Endometrium (tissue), 2 donors: ENCODE measurements around the gene DPYD.

Experiments
- FAIRE-seq: peaks from 2 replicates; lab custom pipeline; 2012; peaks lifted over from hg19 to GRCh38; lab: Jason Lieb, UNC
- donor health status: control.
- donor health status: control.

Gene DPYD

DNA sequence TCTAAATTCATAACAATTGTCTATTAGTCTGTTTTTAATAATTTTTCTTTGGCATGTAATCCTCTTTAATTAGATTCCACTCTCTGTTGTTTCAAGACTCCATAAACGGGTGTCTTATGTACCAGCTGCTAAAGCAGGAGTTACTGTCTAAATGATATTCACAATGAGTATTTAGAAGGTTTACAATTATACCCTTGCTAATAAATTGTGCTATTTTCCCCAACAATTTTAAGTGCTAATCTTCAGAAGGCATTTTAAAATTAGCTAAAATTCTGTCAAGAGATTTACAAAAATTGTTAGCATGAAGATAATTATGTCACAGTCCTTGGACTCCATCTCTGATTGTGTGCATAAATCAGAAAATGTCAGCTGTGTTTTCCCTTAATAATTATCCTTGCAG is 83.7 kb downstream of the DPYD start:
- no peak for FAIRE-seq

DNA sequence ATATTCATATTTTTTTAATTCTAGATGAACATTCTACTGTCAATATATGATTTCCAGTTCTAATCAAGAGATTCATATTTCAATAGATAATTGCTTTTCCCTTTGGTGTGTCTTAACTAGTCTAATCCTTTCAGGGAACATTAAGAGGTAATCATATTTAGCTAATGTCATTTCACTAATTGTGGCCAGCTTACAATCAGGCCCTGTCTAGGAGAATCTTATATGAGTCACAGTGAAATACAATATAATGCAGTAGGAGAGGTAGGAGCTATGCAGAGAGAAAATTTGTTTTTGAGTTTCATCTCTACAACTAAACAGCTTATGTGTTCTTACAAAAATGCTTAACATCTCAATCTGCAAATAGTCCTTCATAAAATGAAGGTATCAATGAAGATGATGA is 85.9 kb downstream of the DPYD start:
- no peak for FAIRE-seq

DNA sequence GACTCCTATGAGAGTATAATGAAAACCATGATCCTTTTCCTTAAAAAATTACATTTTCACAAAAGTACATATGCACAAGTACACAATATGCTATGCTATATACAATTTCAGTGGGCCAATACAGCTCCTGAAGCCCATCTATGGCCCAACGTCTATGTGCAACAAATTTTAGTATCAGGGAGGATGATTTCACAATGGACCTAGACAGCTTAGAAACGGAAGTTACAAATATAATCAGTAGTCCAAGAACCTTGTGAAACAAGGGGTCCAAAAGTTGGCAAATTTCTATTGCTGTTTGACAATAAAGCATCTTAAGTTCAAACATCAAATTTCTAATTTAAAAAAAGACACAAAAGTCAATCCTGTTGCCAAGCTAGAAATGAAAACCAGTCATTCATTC is 87.0 kb downstream of the DPYD start:
- no peak for FAIRE-seq

DNA sequence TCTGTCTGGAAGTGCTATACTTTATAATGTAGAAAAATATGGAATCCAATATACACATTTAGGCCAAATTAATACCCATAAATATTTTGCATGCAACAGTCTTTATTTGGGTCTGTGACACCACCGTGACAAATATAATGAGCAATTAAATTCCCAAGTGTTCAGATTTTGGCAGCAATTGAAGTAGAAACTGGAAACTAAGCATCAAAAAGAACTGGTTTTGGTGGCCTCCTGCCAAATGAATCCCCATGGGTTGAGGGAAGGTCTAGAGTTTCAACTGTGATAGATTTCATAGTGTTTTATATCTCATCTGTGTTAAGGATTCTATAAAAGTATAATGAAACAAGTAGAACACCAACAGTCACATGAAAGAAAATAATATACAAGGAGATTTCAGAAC is 88.4 kb downstream of the DPYD start:
- FAIRE-seq = no peak

DNA sequence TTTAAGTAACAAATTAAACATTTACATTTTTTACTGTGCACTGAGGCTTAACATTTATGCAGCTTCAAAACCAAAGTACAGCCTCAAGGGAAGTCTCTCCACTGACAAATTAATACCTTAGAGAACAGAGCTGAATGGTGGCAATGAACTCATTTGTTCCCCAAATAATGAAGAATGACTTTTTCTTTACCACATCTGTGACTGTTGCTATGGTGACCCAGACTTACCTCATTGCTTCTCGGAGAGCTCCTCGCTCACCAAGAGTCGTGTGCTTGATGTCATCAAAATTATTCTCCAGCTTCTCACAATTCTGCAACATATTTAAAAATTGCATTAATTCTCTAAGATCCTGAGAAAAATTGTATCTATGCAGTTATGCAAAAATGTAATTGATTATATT is 92.9 kb downstream of the DPYD start:
- FAIRE-seq = no peak

DNA sequence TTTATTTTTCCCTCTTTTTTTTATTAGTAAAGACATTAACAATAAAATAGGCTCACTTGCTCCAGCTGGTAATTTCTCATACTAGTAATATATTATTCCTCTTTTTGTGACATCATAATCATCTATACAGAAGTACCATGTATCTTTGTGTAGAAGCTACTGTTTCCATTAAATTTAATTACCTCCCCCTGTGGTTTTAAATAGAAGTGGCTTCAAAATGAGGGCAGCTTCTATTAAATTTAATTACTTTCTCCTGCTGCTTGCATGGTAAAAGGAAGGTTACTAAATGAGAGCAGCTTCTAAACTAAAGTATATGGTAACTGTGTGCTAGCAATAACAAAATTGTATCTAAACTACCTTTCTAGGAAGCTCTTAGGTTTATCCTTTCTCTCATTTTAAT is 94.0 kb downstream of the DPYD start:
- FAIRE-seq = no peak

DNA sequence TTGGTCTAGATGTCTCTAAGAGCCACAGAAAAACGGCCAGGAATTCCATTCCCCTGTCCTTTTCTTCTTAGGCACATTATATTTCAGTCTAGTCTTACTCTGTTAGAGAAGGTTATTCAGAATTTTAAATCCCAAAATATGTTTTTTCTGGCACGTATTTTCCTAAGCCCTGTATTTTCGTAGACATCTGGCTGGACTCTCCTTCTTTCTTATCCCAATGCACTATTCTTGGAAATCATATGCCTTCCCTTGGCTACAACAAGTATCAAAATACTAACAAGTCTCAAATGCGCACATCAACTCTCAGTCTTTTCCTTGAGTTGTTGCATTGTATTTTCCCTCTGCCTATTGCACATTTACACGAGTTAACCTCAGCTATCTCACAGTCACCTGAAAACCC is 96.2 kb downstream of the DPYD start:
- FAIRE-seq = no peak

DNA sequence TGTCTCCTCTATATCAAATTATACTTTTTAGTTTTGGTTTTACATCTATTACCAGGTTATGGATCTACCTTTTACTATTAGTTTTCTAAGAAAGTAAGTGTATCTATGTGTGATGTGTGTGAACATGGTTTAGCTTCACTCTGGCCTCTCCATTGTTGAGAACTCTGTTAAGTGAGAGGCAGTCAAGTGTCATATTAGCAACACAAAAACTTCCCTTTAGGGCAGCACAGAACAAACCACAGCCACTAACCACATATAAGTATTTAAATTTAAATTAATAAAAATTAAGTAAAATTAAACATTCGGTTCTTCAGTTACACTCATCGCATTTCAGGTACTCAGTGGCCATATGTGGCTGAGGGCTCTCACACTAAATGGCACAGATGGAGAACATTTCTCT is 96.6 kb downstream of the DPYD start:
- FAIRE-seq = no peak

DNA sequence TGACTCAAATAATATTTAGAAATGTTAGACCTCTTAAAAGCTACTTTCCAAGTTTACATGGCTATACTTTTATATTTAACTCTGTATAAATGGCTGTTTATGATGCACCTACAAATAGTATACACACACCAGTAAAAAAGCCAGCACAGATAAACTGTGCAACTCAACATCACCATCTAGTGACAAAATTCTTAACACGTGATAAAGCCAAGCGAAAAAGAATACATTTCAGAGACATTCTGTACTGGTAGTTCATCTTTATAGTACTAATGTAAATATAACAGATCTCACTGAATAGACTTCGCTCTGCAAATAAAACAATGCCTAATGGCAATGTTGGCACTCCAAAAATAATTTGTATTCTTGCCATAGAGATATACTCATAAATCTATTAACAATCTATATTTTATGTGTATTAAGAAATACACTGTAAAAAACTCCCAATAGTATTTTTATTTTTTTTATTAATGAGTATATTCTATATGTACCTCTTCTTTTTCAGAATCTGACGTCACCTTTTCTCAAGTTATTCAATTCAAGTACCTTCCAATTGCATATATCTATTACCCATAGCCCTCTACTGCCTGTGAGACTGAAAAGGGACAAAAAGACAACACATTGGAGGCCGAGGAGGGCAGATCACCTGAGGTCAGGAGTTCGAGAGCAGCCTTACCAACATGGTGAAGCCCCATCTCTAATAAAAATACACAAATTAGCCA is 100.2 kb downstream of the DPYD start:
- no peak for FAIRE-seq

DNA sequence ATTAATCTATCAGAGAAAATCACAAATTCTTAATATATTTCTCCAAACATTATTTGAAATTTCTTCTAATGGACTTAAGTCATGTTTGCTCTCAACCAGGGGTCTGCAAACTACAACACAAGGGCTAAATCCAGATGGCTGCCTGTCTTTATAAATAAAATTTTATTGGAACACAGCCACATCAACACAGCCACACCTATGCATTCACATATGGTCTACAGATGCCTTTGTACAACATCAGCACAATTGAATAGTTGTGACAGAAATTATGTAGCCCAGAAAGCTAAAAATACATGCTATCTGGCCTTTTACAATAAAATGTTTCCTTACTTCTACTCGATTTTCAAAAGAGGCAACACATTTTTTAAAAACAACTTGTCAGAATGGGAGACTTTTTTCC is 103.9 kb downstream of the DPYD start:
- no peak for FAIRE-seq

DNA sequence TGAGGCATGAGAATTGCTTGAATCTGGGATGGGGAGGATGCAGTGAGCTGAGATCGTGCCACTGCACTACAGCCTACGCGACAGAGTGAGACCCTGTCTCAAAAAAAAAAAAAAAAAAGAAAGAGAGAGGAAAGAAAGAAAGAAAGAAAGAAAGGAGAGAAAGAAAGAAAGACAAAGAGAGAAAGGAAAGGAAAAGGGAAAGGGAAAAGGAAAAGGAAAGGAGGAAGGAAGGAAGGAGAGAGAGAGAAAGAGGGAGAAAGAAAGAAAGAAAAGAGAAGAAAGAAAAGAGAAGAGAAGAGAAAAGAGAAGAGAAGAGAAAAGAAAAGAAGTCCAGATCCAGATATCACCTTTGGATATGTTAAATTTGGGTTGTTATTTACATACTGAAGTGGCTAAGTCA is 106.0 kb downstream of the DPYD start:
- FAIRE-seq = no peak

DNA sequence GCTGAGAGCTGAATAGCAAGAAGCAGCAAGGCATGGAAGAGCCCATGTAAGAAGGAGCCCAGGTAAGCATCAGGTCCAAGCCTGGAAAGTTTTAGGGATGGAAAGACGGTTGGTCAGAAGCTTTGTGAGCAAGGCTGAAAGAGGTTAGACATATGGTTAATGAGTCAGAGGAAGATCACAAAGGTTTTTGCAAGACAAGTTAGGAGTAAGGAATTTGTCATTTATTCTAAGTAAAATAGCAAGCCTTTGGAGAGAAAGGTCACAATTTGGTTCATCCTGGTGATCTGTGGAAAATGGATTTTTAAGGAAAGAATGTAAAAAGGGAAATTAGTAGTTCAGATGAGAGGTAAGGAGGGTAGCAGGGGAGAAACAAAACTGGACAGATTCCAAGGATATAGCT is 106.7 kb downstream of the DPYD start:
- no peak for FAIRE-seq

DNA sequence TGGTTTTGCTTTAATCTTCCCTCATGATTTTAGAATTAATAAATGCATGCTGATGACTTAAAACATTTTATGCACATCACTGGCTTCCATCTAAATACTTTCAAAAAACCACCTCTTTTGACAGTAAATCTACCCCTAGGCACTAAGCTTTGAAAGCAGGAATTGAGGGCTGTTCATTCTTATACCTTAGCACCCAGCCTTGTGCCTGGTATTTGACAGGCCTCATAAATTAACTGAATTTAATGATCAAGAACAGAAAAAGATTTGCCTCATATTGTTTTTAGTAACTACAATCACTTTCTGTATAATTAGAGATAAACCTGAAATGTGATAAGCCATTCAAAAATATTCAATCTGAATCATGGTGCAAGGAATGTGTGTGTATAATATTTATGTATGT is 108.8 kb downstream of the DPYD start:
- FAIRE-seq = no peak

DNA sequence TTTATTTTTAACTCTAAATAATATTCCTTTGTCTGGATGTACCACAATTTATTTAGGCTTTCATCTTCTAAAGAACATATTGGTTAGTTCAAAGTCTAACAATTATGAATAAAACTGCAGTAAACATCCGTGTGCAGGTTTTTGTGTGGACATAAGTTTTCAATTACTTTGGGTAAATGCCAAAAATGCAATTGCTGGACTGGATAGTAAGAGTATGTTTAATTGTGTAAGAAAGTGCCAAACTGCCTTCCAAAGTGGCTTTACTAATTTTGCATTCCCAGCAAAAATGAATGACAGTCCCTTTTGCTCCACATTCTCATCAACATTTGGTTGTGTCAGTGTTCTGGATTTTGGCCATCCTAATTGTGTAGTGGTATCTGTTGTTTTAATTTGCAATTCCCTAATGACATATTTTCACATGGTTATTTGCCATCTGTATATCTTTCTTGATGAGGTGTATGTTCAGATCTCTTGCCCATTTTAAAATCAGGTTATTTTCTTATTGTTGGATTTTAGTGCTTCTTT is 113.8 kb downstream of the DPYD start:
- FAIRE-seq = no peak

DNA sequence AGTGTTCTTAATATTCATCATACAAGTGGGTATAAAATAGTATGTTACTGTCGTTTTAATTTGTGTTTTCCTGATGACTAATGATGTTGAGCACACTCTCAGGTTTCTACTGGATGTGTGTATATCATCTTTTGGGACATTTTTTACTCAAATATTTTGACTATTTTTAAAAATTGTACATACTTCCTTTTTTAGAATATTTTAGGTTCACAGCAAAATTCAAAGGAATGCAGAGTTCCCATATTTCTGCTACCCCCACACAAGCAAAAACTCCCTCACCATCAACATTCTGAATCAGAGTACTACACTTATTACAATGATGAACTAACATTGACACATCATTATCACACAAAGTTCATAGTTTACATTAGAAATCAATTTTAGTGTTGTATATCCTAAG is 114.5 kb downstream of the DPYD start:
- FAIRE-seq = no peak

DNA sequence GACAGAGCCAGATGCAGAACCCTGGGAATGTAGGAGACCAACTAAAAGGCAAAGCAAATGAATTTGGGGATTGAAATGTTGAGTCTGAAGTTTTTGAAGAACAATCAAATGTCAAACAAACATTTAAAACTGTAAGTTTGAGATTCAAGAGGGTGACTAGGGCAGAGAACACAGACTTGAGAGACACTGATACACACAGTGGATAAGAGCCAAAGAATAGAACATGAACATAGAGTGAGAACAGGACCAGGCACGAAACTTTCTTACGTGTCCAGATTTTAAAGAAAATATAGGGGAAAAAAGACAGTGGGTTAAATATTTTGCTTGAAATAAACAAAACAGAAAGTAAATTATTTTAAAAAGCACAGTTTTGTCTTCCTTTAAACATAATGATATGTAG is 115.7 kb downstream of the DPYD start:
- FAIRE-seq = no peak

DNA sequence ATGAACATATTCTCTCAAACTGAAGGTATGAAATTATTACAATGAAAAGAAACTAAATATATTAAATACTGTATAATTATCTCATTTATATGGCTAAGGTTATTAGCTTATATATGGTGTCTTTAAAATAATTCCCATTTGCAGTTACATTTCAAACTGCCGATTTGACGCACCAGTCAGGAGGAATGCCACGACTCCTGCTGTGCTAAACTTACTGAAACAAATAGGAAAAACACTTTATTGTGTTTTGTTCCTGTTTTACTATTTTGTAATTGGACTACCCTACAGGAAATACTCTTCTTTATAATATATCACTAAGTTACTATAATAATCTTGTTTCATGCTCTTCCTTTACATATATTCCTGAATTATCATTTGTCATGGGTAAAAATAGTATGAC is 117.8 kb downstream of the DPYD start:
- FAIRE-seq = no peak

DNA sequence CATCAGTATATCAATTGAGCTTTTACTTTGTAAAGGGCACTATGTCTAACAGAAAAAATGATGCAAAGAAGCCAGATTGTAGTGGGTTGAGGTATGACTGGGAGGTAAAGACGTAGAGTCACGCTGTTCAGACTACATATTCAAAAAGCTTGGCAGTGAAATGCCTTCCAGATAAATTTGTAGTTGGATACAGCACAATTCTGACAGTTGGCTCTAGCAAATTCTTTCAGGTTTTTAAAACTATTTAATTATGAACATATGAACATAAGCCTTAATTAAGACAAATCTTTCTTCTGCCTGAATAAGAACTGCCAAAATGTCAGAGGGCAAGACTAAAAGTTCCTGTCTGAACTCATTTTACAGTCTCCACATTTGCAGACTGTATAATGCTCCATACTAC is 118.8 kb downstream of the DPYD start:
- no peak for FAIRE-seq

DNA sequence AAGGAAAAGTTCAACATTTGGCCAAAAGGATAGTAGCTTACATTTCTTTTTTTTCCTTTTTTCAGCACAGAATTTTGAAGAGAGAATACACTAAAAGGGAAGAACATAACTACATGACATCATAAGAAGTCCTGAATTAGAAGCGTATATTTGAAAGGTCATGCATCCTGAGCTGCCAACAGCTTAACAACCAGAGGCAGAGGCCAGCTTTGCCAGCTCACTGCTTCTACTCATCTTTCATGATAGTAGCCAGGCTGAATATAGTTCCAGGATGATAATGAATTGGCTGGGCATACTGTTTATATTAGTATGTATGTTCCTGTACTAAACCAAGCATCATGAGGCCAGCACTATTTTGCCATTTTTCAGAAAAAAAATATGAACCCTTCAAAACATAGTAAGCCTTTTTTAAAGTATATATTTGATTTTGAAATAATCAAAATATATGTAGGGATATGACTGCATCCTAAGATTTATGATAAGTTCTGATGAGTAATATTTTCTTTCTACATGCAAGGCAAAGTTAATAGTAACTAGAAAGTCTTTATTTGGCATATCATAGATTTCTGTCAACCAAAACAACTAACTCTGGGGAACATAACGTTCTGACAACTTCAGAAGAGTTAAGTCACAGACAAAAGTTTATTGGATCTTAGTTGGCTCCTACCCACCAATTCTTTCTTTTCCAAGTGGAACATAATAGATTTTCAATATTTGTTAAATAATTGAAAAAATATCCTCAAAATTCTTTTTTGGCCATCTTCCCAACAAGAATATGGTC is 123.2 kb downstream of the DPYD start:
- FAIRE-seq = no peak

DNA sequence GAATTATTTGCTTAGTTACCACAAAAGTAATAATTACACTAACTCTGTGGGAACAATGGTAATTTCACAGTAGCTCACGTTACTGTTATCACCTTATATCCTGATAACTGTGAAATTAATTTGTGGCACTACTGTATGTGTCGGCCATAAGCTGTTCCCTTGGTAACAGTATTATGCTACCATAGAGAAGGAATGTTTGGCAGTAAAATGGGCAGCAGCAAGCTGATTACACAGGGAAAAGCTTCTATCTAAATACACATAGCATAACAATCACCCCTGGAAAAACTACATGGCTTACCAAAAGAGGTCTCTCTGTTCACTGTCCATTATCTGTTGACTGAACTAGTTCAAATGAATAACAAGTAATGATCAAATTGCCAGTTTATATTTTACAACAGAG is 124.1 kb downstream of the DPYD start:
- no peak for FAIRE-seq

DNA sequence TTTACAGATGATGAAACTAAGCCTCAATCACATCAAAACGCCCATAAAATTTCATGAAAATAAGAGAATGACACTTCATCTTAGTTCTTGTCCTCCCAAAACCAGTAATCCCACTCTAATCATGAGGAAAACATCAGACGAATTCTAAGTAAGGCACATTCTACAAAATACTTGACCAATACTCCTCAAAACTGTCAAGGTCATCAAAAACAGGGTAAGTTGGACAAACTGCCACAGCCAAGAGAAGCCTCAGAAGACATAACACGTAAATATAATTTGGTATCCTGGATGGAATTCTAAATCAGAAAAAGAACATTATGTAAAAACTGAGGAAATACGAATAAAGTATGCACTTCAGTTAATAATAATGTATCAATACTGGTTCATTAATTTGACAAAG is 128.2 kb downstream of the DPYD start:
- FAIRE-seq = no peak

DNA sequence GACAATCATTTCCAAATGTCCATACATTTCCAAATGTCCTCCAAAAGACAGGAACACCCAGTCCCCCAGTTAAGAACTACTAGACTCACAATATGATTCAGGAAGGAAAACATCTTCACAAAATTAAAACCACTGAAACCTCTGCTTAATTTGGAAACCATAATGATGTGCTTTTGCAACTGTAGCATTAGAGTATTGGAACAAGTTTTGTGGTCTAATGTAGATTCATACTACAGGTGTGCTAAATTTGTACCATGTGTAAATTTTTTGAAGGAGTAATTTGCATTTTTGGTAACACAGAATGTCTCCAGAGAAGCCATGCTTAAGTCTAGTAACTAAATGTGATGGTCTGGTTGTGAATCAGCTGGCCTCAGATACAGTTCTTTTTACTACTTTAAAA is 129.6 kb downstream of the DPYD start:
- no peak for FAIRE-seq

DNA sequence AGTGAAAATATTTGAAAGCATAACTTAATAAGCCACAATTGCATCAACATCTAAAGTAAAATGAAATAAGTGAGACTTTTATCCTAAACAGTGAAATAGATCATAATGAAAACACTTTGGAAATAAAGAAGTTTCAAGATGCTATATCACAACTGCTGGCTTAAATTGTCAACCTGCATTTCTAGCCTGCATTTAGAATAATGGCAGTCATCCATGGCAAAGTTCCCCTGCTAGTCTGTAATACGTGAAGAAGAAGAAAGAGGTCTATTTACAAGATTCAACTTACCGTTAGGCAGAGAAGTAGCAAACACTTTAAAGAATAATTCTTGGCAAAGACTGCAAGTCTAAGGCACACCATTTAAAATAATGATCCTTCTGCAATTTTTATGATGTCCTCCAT is 133.6 kb downstream of the DPYD start:
- no peak for FAIRE-seq

DNA sequence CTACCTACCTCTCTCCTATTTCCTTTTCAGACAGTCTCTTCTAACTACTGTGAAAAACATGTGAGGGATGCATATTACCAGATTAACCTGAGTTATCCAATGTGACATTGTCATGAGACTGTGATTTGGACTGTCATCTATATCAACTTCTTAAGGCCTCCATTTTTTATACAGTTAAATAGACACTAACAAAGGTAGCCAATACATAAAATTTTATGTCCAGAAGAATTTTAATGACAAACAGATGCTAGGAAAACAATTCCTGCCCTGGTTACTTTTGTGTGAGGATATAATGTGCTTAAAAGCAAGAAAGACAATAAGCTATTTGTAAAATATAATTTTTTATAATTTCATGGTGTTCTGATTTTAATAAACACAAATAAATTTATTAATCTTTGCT is 136.2 kb downstream of the DPYD start:
- FAIRE-seq = peak; percentile 67
